HUES48 (cell line): ENCODE data around the gene ANKRD28.

ENCODE experiments used
- H3K27ac ChIP-seq: one replicate; pipeline ENCODE4 v1.7.0; 2013; ENCODE audit warnings: low read depth, low read length, inconsistent platforms
- H3K27me3 ChIP-seq: 2 replicates; pipeline ENCODE4 v1.6.1; 2013; ENCODE audit warnings: mild to moderate bottlenecking, low read length; ENCODE audit not compliant: control insufficient read depth, insufficient read depth
- H3K36me3 ChIP-seq: 2 replicates; pipeline ENCODE4 v1.6.1; 2013; ENCODE audit warnings: low read length; ENCODE audit not compliant: control insufficient read depth, insufficient read depth
- H3K4me1 ChIP-seq: 2 replicates; pipeline ENCODE4 v1.6.1; 2013; ENCODE audit warnings: mild to moderate bottlenecking, low read length; ENCODE audit not compliant: control insufficient read depth, insufficient read depth
- H3K4me3 ChIP-seq: 2 replicates; pipeline ENCODE4 v1.5.1; 2013; ENCODE audit warnings: mild to moderate bottlenecking, low read depth, low read length
- H3K9ac ChIP-seq: 2 replicates; pipeline ENCODE4 v1.6.1; 2013; ENCODE audit warnings: mild to moderate bottlenecking, low read depth, low read length, moderate library complexity
- H3K9me3 ChIP-seq: 2 replicates; pipeline ENCODE4 v1.6.1; 2013; ENCODE audit warnings: low read length; ENCODE audit not compliant: control insufficient read depth, insufficient read depth

The ANKRD28 gene

GRCh38 chr3:15769256-15769915 lies 28.4 kb downstream of the ANKRD28 start:
- H3K27ac ChIP-seq, result no peak overlapping the region

GRCh38 chr3:15768421-15769255 lies 29.1 kb downstream of the ANKRD28 start:
- Histone ChIP-seq H3K9ac (no peak overlapping the region), H3K4me1 (peaks cover 11% of the 10 kb centered on the region; the same call in 1 of the 2 replicates), H3K36me3 (peaks cover 7% of the 10 kb centered on the region; the same call in 1 of the 2 replicates), H3K4me3 (no peak overlapping the region), H3K27ac (no peak overlapping the region), H3K27me3 (no peaks in the 10 kb centered on the region), H3K9me3 (no peaks in the 10 kb centered on the region)

More at GRCh38 chr3:15769256-15769915, 28.4 kb downstream of the ANKRD28 start:
- Histone ChIP-seq H3K36me3 (peaks cover 4% of the 10 kb centered on the region; the same call in 1 of the 2 replicates), H3K27me3 (no peaks in the 10 kb centered on the region), H3K9me3 (no peaks in the 10 kb centered on the region), H3K9ac (no peak overlapping the region), H3K4me1 (peaks cover 11% of the 10 kb centered on the region; the same call in 1 of the 2 replicates), H3K4me3 (no peak overlapping the region)

- H3K27me3 ChIP-seq, result no peaks in the 10 kb centered on the region
- no peak overlapping the region for H3K27ac ChIP-seq
- no peak overlapping the region for H3K9ac ChIP-seq
- H3K36me3 ChIP-seq, result peaks cover 7% of the 10 kb centered on the region; the same call in 1 of the 2 replicates
- H3K4me3 ChIP-seq, result no peak overlapping the region
- peaks cover 11% of the 10 kb centered on the region; the same call in 1 of the 2 replicates for H3K4me1 ChIP-seq
- no peaks in the 10 kb centered on the region for H3K9me3 ChIP-seq
These were observed 31.4 kb downstream of the ANKRD28 start for GRCh38 chr3:15766406-15766805.

GRCh38 chr3:15758295-15758694 lies 39.5 kb downstream of the ANKRD28 start:
- Histone ChIP-seq H3K4me3 (no peak overlapping the region), H3K27me3 (no peaks in the 10 kb centered on the region), H3K4me1 (peaks cover 56% of the 10 kb centered on the region), H3K27ac (peak overlapping the region; percentile 19), H3K36me3 (peaks cover 3% of the 10 kb centered on the region; the same call in 1 of the 2 replicates), H3K9me3 (no peaks in the 10 kb centered on the region), H3K9ac (no peak overlapping the region)

GRCh38 chr3:15757824-15758223 lies 40.0 kb downstream of the ANKRD28 start:
- H3K36me3 ChIP-seq, result peaks cover 3% of the 10 kb centered on the region; the same call in 1 of the 2 replicates
- H3K27ac ChIP-seq, result peak overlapping the region; percentile 12
- peaks cover 59% of the 10 kb centered on the region for H3K4me1 ChIP-seq

GRCh38 chr3:15756505-15756904 lies 41.3 kb downstream of the ANKRD28 start:
- Histone ChIP-seq H3K4me3 (peak overlapping the region; percentile 50), H3K27ac (peak overlapping the region; percentile 74), H3K9ac (peak overlapping the region; percentile 53), H3K4me1 (peaks cover 60% of the 10 kb centered on the region), H3K9me3 (no peaks in the 10 kb centered on the region), H3K36me3 (peaks cover 5% of the 10 kb centered on the region), H3K27me3 (no peaks in the 10 kb centered on the region)

More at GRCh38 chr3:15757824-15758223, 40.0 kb downstream of the ANKRD28 start:
- H3K9me3 ChIP-seq, result no peaks in the 10 kb centered on the region
- H3K27me3 ChIP-seq, result no peaks in the 10 kb centered on the region
- no peak overlapping the region for H3K9ac ChIP-seq
- H3K4me3 ChIP-seq, result no peak overlapping the region

GRCh38 chr3:15755780-15756179 lies 42.0 kb downstream of the ANKRD28 start:
- peak overlapping the region; percentile 53; the same call in 1 of the 2 replicates for H3K9ac ChIP-seq
- H3K4me3 ChIP-seq, result peak overlapping the region; percentile 50
- H3K36me3 ChIP-seq, result peaks cover 12% of the 10 kb centered on the region
- H3K4me1 ChIP-seq, result peaks cover 60% of the 10 kb centered on the region
- H3K27me3 ChIP-seq, result no peaks in the 10 kb centered on the region
- H3K9me3 ChIP-seq, result no peaks in the 10 kb centered on the region
- H3K27ac ChIP-seq, result peak overlapping the region; percentile 74

- H3K4me1 ChIP-seq, result peaks cover 60% of the 10 kb centered on the region
- no peak overlapping the region for H3K27ac ChIP-seq
- H3K36me3 ChIP-seq, result peaks cover 18% of the 10 kb centered on the region
- H3K9ac ChIP-seq, result no peak overlapping the region
- H3K4me3 ChIP-seq, result 0 out of 2 replicates have a peak overlapping the region, but pooled peaks have one; percentile 50
- no peaks in the 10 kb centered on the region for H3K9me3 ChIP-seq
- H3K27me3 ChIP-seq, result no peaks in the 10 kb centered on the region
These were observed 42.6 kb downstream of the ANKRD28 start for GRCh38 chr3:15755181-15755580.

- peaks cover 22% of the 10 kb centered on the region for H3K36me3 ChIP-seq
- H3K4me3 ChIP-seq, result no peak overlapping the region
- H3K4me1 ChIP-seq, result peaks cover 49% of the 10 kb centered on the region
These were observed 43.7 kb downstream of the ANKRD28 start for GRCh38 chr3:15754047-15754446.

GRCh38 chr3:15753056-15753710 lies 44.6 kb downstream of the ANKRD28 start:
- H3K27me3 ChIP-seq, result no peaks in the 10 kb centered on the region
- H3K9ac ChIP-seq, result no peak overlapping the region
- H3K36me3 ChIP-seq, result peaks cover 23% of the 10 kb centered on the region
- H3K4me1 ChIP-seq, result peaks cover 41% of the 10 kb centered on the region
- no peak overlapping the region for H3K4me3 ChIP-seq
- H3K9me3 ChIP-seq, result no peaks in the 10 kb centered on the region
- no peak overlapping the region for H3K27ac ChIP-seq

More at GRCh38 chr3:15754047-15754446, 43.7 kb downstream of the ANKRD28 start:
- Histone ChIP-seq H3K27me3 (no peaks in the 10 kb centered on the region), H3K27ac (no peak overlapping the region), H3K9me3 (no peaks in the 10 kb centered on the region), H3K9ac (no peak overlapping the region)
